HG02840 (cell line): ENCODE measurements around the gene TNFAIP8L2.

Experiments
- ATAC-seq: cut with Tn5 transposase; IDR thresholded peaks from one replicate; pipeline ENCODE4 v1.9.1; 2021; ENCODE audit warnings: mild to moderate bottlenecking, moderate library complexity, moderate number of reproducible peaks; ENCODE audit not compliant: unreplicated experiment, low FRiP score

TNFAIP8L2 gene

GRCh38 chr1:151156515-151156819 lies at the start of gene TNFAIP8L2:
TSS of gene TNFAIP8L2 (plus strand) at chr1:151156649. CDS start at chr1:151158698, 2,049 bp downstream.
- ATAC-seq, result no peak

- no peak for ATAC-seq
These were observed 49.6 kb upstream of the TNFAIP8L2 start for GRCh38 chr1:151106894-151107293.

DNA sequence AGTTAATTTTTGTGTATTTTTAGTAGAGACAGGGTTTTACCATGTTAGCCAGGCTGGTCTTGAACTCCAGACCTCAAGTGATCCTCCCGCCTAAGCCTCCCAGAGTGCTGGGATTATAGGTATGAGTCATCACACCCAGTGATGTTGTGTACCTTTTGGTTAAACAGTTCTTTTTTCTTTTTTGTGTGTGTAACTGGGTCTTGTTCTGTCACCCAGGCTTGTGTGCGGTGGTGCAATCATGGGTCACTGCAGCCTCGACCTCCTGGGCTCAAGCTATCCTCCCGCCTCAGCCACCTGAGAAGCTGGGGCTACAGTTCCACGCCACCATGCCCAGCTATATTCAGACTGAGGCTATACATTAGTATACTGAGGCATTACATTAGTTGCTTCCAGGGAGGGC lies 48.1 kb upstream of the TNFAIP8L2 start:
- ATAC-seq, result no peak

GRCh38 chr1:151113877-151114276 lies 42.6 kb upstream of the TNFAIP8L2 start:
- ATAC-seq, result no peak

DNA sequence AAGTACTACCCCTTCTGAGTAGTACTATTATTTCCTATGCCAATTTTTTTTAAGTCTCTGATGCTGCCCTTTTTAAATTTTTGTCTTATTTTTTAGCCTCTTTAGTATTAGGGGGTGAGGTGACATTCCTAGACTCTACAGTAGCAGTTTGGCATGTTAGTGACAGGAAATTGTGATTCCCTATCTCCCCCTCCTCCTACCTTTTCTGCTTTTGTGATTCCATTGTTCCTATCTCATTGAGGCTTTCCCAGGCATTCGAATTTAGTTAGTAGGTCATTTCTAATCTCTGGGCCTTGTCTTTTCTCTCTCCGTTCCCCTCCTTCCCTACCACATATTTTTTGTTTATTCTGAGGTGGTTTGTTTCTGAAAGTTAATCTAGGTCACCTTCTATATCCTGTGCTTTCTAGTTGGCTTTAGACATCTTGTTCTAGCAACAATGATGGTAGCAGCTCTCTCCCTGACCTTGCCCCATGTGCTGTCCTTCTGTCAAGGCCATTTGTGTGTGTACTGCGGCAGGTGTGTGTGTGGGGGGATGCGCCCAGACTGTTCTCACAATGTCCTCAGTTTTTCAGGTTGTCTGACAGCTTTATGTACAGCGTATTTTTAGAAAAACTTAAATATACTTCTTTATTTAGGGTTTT lies 31.6 kb upstream of the TNFAIP8L2 start:
- no peak for ATAC-seq

DNA sequence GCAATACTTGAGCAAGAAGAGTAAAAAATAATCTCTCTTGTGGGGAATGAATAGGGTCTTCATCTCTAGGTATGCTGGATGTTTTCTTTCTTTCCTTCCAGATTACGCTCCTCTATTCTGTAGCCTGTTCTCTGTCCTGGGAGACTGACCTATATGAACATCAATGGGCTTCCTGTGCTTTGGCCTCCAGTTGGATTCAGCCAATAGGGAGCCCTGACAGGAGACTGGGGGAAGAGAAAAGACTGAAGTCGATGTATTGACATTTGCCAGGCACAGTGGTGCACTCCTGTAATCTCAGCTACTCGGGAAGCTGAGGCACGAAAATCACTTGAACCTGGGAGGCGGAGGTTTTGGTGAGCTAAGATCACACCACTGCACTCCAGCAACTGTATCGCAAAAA lies 27.6 kb upstream of the TNFAIP8L2 start:
- ATAC-seq, result no peak

GRCh38 chr1:151130987-151131586 lies 25.4 kb upstream of the TNFAIP8L2 start:
- ATAC-seq, result no peak

DNA sequence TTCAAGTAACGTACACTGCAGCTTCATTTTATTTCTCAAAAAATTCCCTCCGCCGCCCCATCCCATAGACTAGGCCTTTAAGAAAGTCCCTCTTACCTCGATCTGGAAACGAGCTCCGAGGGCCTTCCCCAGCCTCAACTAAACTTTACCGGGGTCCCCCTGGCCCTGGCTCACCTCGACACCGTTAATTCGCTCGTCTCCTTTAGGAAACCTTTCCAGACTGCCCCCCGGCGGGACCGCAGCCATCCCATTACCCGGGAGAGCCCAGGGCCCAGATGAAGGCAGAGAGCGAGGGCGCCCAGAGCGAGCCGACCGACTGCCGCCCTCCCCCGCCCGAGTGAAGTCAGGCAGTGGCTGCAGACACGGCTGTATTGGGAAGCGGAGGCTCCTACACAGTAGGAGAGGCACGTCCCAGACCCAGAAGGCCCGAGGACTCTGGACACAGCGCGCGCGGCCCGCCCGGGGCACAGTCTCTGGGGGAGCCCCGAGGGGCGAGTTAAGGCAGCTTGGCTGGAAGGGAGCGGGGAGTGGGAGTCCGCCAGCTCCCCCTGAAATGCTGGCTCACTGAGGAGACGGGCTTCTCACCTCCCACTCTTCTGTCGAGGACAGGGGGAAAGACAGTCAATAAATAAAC lies 24.6 kb upstream of the TNFAIP8L2 start:
- ATAC-seq, result no peak

DNA sequence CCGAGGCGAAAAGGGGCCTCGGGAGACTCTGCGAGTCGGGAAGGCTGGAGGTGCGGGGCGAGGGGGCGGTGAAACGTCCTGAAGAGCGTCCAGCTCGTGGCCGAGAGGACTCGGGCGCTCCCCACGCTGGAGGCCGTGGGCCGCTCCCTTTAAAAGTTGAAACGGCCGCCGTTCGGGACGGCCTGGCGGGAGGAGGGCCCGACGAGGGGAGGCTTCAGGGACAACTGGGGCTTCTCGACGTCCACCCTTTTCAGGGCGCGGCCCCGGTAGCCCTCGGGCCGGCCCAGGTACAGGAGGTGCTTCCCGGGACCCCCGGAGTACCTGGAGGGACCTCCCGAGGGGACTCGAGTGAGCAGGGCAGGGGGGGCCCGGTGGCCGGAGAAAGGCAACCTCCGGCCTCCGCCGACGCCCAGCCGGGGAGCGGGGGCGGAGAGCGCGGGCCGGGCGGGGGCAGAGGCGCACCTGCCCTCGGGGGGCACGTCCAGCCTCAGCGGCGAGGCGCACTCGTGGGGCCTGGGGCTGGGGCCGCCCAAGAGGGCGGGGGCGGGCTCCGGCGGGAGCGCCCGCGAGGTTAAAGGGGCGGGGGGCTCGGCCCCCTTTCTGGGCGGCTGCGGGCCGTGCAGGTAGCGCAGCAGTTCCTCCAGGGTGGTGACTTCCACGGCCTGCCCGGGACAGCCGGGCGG lies 24.0 kb upstream of the TNFAIP8L2 start:
- no peak for ATAC-seq

- ATAC-seq, result no peak
These were observed 23.2 kb upstream of the TNFAIP8L2 start for GRCh38 chr1:151133018-151133806.

GRCh38 chr1:151134396-151134795 lies 22.1 kb upstream of the TNFAIP8L2 start:
- no peak for ATAC-seq

GRCh38 chr1:151134991-151135390 lies 21.5 kb upstream of the TNFAIP8L2 start:
- ATAC-seq, result no peak

DNA sequence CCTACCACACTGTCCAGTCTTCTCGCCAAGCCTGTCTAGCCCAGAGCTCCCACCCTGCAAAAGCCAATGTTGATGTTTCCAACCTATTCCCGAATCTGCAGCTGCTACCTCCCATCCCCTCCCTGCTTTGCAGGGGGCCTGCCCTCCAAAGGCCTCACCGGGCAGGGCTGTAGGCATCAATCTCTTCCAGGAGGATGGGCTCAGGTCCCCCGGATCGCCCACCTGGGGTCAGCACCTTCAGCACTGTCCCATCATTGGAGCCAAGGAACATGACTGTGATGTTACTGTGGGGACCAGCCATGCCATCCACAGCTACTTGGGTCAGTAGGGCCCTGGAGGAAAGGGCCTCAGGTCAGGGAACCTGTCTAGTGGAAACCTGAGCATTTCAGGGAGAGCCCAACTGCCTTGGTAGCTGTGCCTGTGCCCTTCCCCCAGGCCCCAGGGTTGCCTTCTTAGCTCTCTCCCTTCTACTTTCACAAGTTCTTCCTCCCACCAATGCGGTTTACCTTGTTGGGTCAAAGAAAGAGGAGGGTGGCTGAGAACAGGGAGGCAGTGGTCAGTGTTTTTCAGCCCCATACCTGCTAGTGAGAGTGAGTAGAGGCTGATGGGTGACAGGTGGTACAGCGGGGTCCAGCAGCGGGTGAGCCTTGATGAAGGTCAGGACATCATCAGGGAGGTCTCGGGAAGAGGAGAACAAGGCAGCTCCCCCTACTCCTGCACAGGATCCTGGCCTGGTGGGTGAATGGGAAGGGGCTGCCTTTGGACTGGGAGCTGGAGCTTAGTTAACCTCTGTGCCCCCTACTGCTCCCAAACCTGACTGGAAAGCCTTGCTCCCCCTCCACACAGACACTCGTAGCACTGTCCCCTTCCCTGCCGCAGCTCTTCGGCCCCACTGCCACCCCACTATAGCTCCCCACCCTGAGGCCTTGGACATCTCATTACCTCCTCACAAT lies 20.7 kb upstream of the TNFAIP8L2 start:
- ATAC-seq, result no peak

DNA sequence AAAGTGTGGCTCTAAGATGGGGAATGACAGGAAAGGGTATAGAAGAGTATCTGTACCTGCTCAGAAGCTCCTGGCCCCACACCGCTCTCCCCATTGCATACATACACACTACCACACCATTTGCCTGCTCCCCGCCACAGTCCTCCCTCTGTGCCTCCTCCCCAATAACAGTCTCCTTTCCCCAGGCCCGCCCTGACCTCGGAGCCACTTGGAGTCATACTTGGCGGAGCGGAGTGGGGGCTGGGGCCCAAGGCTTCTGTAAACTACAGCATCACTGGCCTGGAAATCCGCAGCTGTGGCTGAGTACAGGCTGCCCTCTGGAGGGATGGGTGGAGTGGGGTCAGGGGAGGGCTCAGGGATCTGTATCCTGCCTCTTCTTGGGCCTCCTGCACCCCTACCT lies 18.7 kb upstream of the TNFAIP8L2 start:
- ATAC-seq, result no peak

GRCh38 chr1:151142411-151143056 lies 13.9 kb upstream of the TNFAIP8L2 start:
- ATAC-seq, result no peak

DNA sequence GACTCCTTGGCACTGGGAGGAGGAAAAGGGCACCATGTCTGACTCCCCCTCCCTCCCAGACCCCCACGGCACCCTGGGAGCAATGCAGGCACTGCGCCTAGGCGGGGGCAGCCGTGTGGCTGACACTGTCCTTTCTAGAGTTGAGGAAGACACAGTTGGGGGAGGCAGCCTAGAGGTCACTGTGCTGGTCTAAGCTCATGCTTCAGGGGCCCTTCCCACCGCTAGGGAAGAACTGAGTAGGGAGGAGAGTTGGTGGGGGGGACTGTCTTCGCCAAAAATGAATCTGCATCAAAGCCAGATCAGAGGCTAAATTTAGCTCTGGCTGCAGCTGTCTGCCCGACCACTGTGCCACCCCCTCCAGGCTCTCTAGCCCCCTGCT lies 13.4 kb upstream of the TNFAIP8L2 start:
- no peak for ATAC-seq

DNA sequence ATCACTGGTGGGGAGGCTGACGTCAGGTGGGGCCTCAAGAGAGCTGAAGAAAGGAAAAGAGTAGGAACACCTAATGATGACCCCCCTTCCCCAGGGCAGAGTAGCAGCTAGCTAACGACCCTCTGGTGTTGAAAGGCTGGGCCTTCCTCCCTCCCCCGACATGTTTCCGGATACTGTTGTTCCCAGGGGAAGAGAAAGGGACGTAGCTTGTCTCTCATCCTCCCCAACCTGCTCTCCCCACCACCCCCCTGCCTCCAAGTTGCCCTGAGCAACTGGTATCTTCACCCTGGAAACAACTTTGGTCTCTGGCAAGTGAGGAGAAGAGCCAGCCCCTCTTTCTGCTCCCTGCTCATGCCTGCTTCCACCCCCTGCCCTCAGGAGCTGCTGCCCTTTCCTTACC lies 12.5 kb upstream of the TNFAIP8L2 start:
- ATAC-seq, result no peak

DNA sequence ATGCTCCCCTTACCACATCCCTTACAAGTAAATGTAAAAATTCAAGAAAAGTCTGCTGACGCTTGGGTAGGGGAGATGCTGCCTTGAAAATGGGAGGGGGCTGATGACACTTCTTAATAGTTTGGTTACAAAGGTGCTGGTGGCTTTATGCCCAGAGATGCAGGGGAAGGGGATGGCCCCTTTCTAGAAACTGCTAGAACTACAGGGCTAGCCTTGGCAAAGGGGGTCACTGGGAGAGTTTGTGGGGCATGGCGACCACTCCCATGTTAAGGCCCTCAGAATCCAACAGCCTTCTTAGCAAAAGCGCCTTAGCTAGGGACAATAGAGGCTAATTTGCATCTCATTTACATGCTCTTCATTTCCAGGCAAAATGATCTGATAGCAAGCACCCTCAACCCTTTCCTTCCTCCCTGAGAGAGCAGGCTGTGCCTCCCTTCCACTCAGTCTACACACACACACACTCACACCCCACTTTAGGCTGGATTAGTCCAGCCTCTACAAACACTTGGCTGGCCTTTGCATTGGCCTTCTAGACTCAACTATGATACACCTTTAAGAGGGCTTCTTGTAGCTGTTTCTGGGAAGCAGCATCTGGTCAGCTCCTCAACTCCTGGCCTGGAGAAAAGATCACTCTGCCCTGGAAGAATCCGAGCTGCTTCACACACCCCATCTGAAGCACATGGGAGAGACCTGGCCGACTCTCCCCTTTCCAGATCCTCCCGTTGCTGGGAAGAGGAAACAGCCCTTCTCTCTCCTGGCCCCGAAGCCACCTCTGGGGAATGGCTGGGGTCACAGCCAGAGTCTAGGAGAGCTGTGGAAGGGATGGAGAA lies 11.8 kb upstream of the TNFAIP8L2 start:
- no peak for ATAC-seq
